GM19351 (cell line): ENCODE measurements around the gene TMEM254.
"Not testable (repeated sequence)": the region's sequence is repeated elsewhere in the genome, so short reads cannot be mapped to it uniquely, and the experiment has no call there.

Experiments
- ATAC-seq: cut with Tn5 transposase; IDR thresholded peaks from one replicate; pipeline ENCODE4 v1.9.1; 2021; ENCODE audit warnings: mild to moderate bottlenecking, moderate library complexity; ENCODE audit not compliant: unreplicated experiment

The TMEM254 gene

DNA sequence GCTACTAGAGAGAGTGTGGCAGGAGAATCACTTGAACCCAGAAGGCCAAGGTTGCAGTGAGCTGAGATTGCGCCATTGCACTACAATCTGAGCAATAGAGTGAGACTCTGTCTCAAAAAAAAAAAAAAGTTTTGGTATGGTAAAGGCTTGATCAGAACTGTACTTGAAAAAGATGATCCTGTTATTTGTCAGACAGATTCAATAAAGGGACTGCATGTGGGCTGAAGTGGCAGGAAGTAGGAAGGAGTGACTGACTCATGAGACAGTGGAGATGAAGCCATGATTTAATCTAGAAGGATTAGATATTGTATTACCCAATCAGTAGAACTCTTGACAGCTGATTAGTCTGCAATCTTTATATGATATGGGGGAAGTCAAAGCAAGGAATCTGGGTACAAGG lies 2.7 kb upstream of the TMEM254 start:
- ATAC-seq, result no peak

DNA sequence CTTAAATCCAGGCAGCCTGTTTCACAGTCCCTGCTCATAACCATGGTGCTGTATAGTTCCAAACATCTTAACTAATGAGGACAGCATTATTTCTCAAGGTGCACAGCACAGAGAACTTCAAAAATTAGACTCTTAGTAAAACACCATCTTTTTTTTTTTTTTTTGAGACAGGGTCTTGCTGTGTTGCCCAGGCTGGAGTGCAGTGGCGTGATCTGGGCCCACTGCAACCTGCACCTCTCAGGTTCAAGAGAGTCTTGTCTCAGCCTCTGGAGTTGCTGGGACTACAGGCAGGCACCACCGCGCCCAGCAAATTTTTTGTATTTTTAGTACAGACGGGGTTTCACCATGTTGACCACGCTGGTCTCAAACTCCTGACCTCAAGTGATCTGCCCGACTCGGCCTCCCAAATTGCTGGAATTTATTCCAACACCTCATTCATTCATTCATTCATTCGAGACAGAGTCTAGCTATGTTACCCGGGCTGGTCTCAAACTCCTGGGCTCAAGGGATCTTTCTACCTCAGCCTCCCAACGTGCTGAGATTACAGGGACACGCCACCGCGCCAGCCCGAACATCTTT lies 507 bp upstream of the TMEM254 start:
- ATAC-seq, result peak; percentile 19

DNA sequence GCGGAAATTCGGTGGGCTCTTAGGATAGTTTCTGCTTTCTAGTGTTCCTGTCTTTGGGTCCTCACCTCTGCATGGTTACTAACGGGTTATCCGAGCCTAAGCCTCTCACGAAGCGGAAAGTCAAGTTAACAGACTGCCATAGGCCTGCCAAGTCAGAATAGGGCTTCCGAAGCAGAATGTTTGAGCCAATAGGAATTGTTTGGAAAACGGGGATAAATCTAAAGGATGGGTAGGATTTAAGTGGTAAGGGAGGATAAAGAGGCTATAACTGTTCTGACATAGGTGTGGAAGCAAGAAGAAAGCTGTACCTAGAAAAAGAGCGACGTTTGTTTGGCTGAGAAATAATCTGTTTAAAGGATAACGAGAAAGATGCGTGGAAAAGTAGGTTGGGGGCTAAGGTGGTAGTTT lies 851 bp downstream of the TMEM254 start:
- ATAC-seq, result no peak

DNA sequence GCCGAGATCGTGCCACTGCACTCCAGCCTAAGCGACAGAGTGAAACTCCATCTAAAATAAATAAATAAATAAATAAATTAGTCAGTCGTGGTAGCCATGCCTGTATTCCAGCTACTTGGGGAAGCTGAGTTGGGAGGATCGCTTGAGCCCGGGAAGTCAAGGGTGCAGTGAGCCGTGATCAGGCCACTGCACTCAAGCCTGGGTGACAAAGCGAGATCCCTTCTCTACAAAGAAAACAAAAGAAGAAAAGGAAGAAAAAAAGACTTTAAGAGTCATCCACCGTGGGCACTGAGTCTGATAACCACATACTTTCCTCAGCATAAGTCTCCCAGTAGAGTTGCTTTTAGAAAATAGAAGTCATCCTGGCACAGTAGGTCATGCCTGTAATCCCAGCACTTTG lies 2.6 kb downstream of the TMEM254 start:
- no peak for ATAC-seq

DNA sequence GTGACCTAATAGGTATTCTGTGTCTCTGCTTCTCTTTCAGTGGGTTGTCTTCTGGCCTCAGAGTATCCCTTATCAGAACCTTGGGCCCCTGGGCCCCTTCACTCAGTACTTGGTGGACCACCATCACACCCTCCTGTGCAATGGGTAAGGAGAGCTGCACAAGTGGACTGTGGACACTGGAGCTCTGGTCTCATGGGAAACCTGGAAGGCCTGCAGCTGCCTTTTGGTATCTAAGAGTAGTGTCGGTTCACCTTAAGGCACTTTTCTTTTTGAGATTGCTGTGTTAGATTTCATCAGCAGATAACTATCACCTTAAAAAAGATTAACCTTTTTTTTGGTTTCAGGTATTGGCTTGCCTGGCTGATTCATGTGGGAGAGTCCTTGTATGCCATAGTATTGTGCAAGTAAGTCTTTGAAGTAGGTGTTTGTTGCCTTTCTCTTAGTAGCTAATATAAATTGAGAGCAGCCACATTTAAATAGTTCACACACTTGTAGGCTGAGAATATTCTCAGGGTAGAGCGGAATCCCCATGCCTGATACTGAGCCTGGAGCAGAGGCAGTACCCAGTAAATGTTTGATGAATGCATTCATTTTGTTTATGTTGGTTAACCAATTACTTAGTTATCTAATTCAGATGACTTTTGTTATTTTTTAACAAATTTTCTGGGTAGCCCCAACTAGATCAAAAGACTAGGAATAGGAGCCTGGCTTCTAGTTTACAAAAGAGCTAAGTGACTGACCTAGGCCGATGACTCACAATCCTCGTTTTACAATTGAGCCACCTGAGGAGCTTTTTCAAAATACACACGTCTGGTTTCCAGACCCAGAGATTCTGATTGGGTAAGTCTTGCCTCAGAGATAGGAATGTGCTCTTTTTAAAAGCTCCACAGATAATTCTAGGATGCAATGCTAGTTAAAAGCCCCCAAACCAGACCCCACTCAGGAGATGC lies 3.6 kb downstream of the TMEM254 start:
- no peak for ATAC-seq

DNA sequence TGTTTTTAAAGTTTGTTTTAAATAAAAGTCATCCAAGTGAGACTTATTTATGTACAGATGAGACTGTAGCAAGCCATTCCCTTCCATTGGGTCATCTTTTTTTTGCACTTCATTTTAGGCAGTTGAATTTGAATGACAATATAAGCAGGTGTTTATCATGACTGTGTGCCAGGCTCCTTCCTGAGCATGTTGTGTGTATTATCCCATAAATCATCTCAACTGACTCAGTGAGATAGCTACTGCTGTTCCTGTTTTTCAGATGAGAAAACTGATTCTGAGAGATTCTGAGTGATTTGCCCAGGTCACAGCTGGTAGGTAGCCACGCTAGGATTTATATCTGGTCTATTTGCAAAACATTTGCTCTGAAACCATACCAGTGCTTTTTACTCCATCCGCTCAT lies 11.7 kb downstream of the TMEM254 start:
- ATAC-seq, result no peak

DNA sequence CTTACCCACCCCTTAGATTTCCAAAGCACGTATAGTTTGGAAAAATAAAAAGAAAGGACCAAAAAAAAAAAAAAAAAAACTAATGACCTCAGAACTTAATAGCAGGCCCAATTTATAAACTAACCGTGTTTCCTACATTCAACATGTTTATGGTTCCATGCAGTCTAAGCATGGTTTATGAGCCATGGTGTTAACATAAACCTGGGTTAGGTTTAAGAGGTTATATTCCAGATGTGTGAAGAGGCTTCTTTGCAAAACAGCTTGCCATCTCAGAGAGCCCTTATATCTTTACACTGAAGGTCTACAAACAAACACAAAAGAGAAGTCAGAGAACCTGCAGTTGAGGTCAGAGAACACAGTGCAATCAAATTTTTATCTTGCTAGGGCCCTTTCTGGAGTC lies 15.8 kb downstream of the TMEM254 start:
- no peak for ATAC-seq

DNA sequence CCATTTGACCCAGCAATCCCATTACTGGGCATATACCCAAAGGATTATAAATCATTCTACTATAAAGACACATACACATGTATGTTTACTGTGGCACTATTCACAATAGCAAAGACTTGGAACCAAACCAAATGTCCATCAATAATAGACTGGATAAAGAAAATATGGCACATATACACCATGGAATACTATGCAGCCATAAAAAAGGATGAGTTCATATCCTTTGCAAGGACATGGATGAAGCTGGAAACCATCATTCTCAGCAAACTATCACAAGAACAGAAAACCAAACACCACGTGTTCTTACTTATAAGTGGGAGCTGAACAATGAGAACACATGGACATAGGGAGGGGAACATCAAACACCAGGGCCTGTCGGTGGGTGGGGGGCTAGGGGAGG lies 19.8 kb downstream of the TMEM254 start:
- not testable (repeated sequence) for ATAC-seq

DNA sequence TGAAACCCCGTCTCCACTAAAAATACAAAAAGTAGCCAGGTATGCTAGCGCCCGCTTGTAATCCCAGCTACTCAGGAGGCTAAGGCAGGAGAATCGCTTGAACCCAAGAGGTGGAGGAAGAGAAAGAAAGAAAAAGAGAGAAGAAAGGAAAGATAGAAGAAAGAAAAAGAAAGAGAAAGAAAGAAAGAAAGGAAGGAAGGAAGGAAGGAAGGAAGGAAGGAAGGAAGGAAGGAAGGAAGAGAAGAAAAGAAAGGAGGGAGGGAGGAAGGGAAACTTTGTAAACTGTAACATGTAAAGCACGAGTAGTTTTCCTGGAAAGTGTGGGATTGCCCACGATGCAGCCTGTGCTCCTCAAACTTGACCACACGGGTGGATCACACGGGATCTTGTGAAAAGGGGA lies 20.8 kb downstream of the TMEM254 start:
- not testable (repeated sequence) for ATAC-seq

DNA sequence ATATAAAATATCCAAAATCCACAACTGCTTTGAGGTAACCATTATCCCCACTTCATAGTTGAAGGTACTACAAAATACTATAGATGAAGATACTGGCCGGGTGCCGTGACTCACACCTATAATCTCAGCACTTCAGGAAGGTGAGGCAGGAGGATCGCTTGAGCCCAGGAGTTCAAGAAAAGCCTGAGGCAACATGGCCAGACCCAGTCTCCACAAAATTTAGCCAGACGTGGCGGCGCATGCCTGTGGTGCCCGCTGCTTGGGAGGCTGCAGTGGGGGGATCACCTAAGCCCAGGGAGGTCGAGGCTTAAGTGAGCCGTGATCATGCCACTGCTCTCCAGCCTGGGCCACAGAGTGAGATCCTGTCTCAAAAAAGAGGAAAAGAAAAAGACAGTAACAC lies 21.7 kb downstream of the TMEM254 start:
- no peak for ATAC-seq

DNA sequence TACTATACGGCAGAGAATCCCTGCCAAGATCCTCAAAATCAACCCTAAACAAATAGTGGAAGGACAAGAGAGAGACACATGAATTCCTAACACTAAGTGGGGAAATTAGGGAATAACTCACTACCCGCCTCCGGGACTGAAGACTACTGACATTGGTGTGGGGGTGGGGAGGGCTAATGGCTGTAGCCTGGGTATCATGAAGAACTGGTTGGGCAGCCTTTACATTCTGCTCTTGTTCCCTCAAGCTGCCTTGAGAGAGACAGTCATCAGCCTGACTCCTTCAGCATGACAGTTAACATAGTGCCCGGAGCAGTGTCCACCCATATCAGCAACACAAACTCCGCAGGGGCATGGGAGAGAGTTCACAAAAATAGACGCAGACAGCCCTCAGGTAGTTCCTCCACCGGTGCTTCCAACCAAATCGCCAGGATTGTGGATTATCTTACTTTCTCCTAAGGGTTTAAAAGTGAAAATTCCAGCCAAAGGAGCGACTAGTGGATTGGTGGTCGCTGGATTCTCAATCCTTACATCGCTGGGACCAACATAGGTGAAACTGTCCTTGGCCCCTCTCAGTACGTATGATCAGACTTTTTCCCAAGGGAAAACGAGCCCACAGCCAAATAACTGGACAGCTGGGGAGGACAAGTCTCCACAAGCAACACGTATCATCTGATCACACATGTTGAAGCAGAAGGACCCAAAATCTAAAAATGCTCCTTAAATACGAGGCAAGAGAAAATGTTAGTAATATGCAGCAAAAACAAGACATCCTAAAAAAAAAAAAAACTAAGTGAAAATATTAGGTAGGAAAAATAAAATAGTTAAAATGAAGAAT lies 22.6 kb downstream of the TMEM254 start:
- ATAC-seq, result no peak

DNA sequence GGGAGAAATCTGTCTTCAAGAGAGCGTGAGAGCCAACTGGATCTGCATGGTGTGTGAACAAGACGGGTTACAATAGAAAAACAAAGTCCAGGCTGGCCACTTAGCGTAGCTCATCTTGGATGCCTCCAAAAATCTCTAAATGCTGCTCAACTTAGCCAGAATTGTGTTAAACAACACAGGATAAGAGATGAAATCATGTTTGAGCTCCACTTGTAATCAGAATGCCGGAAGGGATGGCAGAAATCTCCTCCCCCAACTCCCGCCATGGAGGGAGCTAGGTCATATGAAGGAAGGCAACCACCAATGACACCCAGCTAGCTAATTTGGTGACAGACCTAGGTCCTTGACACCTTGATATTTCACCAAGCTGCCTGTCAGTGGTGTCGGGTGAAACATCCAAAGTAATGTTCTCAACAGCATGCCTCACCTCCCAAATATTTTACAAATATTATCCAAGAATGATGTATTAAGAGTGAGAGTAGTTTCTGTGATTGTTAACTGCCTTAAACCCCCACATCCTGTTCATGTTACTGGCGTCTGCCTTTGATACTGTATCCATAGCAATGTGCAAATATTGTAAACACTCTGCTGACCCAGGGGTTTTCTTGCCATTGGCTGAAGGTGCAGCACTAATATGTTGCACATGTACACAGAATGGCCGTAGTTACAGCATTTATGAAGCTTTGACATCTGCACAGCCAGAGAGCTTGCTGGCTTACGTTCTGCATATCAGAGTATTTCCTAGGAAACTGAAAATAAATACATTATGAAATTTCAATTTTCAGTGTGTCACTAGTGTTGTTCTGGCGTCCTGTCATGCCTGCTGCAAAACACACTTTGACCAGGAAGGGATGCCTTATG lies 25.8 kb downstream of the TMEM254 start:
- peak; percentile 64 for ATAC-seq

DNA sequence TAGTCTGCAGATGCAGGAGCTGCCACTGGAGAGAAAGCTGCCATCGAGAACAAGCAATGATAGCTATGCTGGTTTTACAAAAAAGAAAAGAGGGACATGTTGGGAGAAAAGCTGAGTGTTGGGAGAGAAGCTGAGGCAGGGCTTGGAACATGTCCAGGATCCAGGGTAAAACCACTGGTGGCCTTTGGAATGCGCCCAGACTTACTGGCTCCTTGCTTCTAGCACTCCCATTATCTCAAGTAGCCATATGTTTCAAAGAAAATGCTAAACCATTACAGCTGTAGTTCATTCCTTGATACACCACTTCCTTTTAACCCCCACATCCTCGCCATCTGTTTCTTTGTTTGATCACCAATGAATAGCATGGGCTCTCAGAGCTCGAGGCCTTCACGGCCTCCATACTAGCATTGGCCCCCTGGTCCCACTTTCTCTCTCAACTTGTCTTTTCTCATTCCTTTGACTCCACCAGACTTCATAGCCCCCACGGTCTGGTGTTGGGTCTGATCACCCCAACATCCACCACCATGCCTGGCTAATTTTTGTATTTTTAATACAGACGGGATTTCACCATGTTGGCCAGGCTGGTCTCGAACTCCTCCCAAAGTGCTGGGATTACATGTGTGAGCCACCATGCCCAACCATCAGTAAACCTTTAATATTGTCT lies 30.2 kb downstream of the TMEM254 start:
- no peak for ATAC-seq

DNA sequence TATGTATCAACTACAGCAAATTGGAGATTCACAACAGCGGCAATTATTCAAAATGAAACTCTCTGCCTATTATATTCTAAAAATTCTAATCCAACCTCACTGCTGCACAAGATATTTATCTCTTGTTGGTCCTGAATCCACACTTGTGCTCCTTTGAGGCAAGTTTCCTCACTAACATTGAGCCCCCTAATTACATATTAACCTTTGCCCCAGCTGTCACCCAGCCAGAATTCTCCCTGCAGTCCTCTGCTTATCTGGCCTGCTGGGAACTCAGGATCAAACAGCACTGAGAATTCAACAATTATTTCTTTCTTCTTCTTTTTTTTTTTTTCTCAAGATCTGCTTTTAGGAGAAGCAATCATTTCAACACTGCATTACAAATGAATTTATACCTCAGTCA lies 32.5 kb downstream of the TMEM254 start:
- no peak for ATAC-seq

DNA sequence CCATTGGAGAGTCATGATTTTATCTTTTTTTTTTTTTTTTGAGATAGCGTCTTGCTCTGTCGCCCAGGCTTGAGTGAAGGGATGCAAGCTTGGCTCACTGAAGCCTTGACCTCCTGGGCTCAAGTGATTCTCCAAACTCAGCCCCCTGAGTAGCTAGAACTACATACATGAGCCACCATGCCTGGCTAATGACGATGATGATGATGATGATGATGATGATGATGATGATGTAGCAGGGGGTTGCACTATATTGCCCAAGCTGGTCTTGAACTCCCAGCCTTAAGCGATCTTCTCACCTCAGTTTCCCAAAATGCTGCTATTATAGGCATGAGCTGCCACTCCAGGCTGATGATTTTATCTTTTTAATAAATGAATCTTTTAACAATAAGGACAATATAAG lies 40.2 kb downstream of the TMEM254 start:
- no peak for ATAC-seq

DNA sequence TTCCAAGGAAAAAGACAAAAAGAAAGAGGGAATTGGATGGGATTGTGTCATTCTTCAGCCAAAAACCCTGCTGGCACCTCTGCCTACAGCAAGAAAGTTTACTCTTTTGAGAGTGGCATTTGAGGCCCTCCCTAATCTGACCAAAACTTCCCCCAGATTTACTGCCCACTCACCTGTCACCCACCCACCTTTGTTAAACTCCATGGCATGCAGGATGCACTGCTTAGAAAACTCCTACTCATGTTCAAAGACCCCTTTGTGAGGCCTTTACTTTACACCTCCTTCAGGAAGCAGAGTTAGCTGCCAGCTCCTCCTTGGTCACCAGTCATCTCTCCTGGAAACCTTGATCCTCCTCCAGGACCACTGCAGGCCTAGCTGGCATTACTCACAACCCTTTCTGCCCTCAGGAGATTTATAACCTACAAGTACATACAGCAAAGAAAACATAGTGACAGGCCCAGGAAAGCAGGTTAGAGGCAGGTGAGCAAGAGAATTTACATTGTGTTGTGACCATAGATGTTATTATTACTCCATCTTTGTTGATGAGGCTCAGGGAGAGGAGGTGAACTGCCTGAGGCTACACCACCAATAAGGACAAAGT lies 43.7 kb downstream of the TMEM254 start:
- no peak for ATAC-seq

DNA sequence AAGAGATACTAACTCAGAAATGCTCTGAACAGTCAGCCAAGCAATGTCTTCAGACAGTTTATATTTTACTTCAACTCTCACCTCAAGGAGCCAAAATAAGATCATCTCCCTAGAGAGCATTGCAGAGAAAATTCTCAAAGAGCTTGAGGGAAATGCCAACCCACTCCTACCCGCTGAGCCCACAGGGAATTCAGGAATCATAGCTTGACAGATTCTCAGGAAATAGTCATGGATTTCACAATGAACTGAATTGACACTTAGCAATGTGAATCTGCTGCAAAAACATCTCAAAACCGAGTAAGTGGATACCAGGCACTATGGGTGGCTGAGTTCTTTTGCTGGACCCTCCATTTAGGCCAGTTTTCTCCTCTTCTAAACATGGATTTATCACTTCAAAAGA lies 44.3 kb downstream of the TMEM254 start:
- ATAC-seq, result no peak

DNA sequence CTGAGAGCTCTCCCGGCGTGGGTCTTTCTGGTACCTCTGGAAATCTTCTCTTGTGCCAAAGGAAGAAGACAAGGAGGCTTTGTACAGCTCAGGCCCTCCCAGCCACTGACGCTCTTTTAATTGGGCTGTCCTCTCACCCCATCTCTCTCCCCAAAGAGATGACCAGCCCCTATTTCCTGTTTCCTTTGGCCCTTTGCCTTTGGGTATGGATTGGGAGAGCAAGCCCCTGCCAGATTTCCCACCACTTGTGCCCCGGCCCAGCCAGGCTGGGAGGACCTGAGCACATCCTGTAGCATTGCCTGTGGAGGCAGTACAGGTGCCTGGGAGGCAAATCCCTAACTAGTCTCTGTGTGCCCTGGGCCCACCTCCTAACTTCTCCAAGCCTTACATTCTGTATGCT lies 48.4 kb downstream of the TMEM254 start:
- no peak for ATAC-seq

DNA sequence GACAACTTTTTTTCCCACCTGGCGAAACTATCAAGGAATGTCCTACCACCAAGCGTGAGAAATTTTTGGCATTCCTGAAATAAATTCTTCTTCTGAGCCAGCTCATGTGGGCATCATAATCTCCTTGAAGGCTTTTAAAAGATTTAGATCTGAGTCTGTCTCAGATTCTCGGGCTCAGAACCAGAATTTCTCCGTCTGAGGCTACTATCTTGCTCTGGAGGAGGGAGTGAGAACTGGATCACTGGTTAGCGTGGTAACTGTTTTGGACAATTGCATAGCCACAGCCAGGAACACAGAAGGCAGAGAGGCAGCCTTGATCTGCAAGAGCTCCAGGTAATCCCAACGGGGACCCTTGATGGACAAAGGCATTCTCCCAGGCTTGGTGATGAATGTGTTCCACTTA lies 53.0 kb downstream of the TMEM254 start:
- no peak for ATAC-seq
